Stimulated activated naive CD8-positive, alpha-beta T cell treated with anti-CD3 and anti-CD28 coated beads, Interleukin-15, amount 100 ng/mL, for 72 hours (primary cell): ENCODE results near the gene MYO3B.
A peak's percentile ranks its signal among the peaks of the same experiment; 100 is the strongest.
"Not testable (repeated sequence)": the region's sequence is repeated elsewhere in the genome, so short reads cannot be mapped to it uniquely, and the experiment has no call there.

Experiments used
- ATAC-seq: fragments of 150-1000 bp; cut with Tn5 transposase; 2 replicates; pipeline ENCODE4 v1.10.0; 2021; ENCODE audit warnings: mild to moderate bottlenecking, moderate library complexity
- DNase-seq, 2 donors: peaks; one replicate each; pipeline ENCODE4 v3.0.0; 2021 to 2022
- H3K27ac Mint-ChIP-seq, 2 donors: one replicate each; pipeline ENCODE4 v1.8.0; 2022; ENCODE audit warnings: mild to moderate bottlenecking in 2 of 2, mixed read lengths in 2 of 2, moderate library complexity in 2 of 2
- H3K27me3 Mint-ChIP-seq: one replicate; pipeline ENCODE4 v1.8.0; 2022; ENCODE audit warnings: mixed read lengths
- H3K4me1 Mint-ChIP-seq: one replicate; pipeline ENCODE4 v1.8.0; 2022; ENCODE audit warnings: mild to moderate bottlenecking, mixed read lengths
- H3K4me3 Mint-ChIP-seq, 2 donors: one replicate each; pipeline ENCODE4 v1.8.0; 2022; ENCODE audit warnings: mild to moderate bottlenecking in 2 of 2, mixed read lengths in 2 of 2, moderate library complexity in 1 of 2
- H3K9me3 Mint-ChIP-seq, 2 donors: one replicate each; pipeline ENCODE4 v1.8.0; 2022; ENCODE audit warnings: mixed read lengths in 2 of 2

MYO3B gene

DNA sequence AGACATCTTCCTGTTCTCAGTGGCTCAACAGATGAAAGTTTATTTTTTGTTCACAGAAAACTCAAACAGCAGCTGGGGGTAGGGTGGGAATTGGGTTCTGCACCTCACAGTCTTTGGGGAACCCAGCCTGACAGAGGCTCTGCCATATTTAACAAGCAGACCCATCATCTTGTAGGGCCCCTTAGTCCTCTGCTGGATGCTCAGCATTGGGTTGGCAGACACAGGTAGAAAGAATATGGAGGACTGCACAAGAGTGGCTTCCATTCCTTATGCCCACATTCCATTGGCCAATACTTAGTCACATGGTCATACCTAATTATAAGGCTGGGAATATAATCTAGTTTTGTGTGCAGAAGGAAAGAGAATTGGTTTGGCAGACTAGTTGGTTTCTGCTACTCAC is 89.1 kb downstream of the MYO3B start:
- ATAC-seq = no peak
- H3K27me3 Mint-ChIP-seq = no peaks in the 10 kb centered on the region
- DNase-seq = no peak
- H3K4me1 Mint-ChIP-seq = no peaks in the 10 kb centered on the region
- H3K9me3 Mint-ChIP-seq = peaks cover 0 to 15% of the 10 kb centered on the region in 2 donors
- no peak overlapping the region for H3K4me3 Mint-ChIP-seq
- H3K27ac Mint-ChIP-seq = no peak overlapping the region

DNA sequence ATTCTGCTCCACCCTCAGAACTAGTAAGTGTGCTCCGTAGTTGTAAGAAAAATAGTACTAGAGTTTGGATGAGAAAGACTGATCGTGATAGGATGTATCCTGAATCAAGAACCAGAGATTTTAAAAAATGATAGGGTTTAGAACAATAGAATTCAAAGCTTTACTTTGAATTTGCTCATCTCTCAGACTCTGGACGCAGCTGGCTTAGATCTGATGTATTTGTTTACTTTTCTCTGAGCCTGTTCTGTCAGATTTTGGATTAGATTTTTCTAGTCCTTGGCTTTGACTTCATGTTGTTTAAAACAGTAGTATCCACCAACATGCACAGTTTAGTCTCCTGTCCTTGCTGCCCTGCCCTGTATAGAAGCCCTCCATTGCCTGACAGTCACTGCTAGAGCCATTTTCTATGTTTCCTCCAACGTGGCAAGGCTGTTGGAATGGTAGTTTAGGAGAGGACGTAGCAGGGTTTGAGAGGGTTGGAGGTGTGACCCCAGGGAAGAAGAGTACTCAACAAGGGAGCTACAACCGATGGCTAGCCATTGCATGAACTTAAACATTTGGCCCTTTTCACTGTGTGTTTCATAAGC is 92.4 kb downstream of the MYO3B start:
- no peak overlapping the region for H3K27ac Mint-ChIP-seq
- ATAC-seq (no peak), DNase-seq (no peak)
- H3K4me1 Mint-ChIP-seq = no peaks in the 10 kb centered on the region
- no peaks in the 10 kb centered on the region for H3K9me3 Mint-ChIP-seq
- H3K4me3 Mint-ChIP-seq = no peak overlapping the region
- H3K27me3 Mint-ChIP-seq = peaks cover 8% of the 10 kb centered on the region

DNA sequence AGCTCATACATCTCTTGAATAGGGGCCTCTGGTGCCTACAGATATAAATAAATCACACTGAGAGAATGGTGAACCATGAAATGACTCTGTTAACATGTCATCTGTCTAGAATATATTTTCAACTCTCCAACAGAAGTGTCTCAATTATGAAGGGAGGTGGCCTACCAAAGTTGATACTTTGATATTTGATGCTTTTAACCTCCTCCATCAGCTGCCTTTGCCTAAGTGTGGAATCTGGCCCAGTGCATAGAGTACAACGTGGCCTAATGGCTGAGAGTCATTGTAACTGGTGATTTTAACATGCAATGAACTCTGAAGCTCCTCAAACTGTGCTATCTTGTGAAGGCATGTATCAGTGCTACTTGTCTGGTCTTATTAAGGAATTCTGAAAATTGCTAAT is 93.4 kb downstream of the MYO3B start:
- Mint-ChIP-seq H3K4me1 (no peaks in the 10 kb centered on the region), H3K9me3 (no peaks in the 10 kb centered on the region)
- no peak for DNase-seq

DNA sequence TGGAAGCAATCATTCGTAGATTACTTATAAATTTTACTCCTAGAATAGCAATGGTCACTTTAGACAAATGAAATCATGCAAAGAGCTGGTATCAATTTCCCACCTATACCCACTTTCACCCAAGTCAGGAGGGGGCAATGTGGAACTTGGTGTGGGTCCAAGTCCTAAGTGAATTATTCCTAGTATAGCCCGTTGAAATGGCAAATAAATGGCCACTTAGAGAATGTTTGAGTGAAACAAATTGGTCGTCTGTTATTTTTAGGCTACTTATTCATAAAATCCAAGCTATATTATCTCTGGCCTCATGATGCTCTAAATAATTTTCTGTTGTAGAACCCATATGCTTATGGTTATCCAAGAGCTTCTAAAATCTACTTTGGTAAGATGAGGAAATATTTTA is 98.1 kb downstream of the MYO3B start:
- no peak for DNase-seq
- no peaks in the 10 kb centered on the region for H3K9me3 Mint-ChIP-seq
- no peak for ATAC-seq
- no peak overlapping the region for H3K27ac Mint-ChIP-seq
- H3K4me1 Mint-ChIP-seq = no peaks in the 10 kb centered on the region
- H3K27me3 Mint-ChIP-seq = peaks cover 17% of the 10 kb centered on the region
- H3K4me3 Mint-ChIP-seq = no peak overlapping the region

More for the DNA sequence above, 93.4 kb downstream of the MYO3B start:
- ATAC-seq = no peak
- H3K27me3 Mint-ChIP-seq = peaks cover 8% of the 10 kb centered on the region
- H3K4me3 Mint-ChIP-seq = no peak overlapping the region
- H3K27ac Mint-ChIP-seq = no peak overlapping the region

DNA sequence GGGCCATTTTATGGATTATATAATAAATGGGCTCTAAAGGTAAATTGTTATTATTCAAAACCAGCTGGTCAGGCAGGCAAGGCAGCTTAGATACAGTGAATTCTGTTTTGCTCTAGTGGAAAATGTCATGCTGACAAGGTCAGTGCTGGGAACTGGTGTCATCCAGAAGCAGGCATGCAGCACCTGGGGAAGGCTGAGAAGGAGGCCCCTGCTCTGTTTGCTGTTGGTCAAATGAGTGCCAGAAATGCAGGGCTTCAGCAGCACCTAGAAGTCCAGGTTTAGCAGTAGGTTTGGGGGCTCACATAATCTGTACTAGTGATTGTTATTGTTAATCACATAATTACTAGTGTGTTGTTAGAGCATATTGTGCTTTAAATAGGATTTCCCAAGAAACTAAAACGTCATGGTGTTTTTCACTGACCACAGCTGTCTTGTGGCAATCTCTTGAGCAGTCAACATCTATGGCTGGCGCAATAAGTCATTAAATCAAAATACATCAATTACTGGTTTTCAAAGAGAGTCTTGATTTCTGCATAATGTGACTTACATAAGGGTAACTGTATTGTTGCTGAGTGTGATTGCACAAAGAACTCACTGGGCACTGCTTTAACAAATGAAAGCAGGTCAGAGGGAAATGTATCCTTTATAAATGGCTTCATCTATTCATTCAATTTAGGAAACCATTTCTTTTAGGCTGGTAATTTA is 99.1 kb downstream of the MYO3B start:
- Mint-ChIP-seq H3K27me3 (peaks cover 27% of the 10 kb centered on the region), H3K4me1 (no peaks in the 10 kb centered on the region), H3K27ac (no peak overlapping the region), H3K9me3 (no peaks in the 10 kb centered on the region), H3K4me3 (no peak overlapping the region)
- ATAC-seq (no peak), DNase-seq (no peak)

DNA sequence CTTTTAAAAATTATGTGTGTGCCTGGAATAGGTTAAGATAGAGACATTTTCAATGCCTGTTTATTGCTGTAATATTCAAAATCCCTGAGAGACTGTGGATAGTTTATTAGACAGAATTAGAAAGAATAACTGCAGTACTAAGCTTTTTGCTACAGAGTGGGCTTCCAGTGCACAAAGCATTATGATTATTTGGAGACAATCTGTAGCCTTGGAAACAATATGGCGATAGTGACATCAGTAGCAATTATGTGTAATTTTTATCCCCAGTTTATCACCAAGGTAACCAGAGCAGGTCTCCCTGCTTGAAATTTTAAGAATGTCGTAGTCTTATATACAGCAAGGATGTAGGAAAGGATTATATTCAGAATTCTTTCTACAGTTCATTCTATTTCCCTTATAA is 100.0 kb downstream of the MYO3B start:
- ATAC-seq (no peak), DNase-seq (no peak)
- Mint-ChIP-seq H3K4me1 (no peaks in the 10 kb centered on the region), H3K9me3 (no peaks in the 10 kb centered on the region), H3K27me3 (peaks cover 36% of the 10 kb centered on the region), H3K27ac (no peak overlapping the region), H3K4me3 (no peak overlapping the region)

DNA sequence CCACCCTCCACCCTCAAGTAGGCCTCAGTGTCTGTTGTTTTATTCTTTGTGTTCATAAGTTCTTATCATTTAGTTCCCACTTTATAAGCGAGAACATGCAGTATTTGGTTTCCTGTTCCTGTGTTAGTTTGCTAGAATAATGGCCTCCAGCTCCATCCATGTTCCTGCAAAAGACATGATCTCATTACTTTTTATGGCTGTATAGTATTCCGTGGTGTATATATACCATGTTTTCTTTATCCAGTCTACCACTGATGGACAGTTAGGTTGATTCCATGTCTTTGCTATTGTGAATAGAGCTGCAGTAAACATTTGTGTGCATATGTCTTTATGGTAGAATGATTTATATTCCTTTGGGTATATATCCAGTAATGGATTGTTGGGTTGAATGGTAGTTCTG is 101.7 kb downstream of the MYO3B start:
- H3K27ac Mint-ChIP-seq, H3K4me3 Mint-ChIP-seq, H3K4me1 Mint-ChIP-seq, ATAC-seq, DNase-seq, H3K9me3 Mint-ChIP-seq: not testable (repeated sequence)
- H3K27me3 Mint-ChIP-seq = peaks cover 30% of the 10 kb centered on the region

DNA sequence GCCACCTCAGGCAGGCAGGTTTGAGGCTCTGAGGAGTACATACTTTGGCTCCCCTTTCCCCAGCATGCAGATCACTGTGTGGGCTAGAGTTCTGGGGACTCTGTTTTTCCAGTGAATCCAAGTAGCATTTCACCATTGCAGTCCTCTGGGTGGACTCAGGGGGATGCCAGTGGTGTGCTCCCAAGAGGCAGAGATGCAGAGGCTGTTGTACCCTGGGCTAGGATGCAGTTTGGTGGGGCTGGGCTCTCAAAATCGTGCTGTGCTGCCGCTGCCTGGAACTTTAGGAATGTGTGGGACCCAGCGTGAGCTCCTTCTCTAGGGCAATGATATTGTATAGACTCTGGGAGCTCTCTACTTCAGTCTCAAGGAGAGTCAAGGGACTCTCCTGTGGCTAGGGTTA is 104.9 kb downstream of the MYO3B start:
- DNase-seq (no peak), ATAC-seq (peak; percentile 33)
- H3K9me3 Mint-ChIP-seq = no peaks in the 10 kb centered on the region
- H3K4me3 Mint-ChIP-seq = no peak overlapping the region
- H3K27me3 Mint-ChIP-seq = peaks cover 41% of the 10 kb centered on the region
- H3K27ac Mint-ChIP-seq = no peak overlapping the region
- H3K4me1 Mint-ChIP-seq = no peaks in the 10 kb centered on the region

DNA sequence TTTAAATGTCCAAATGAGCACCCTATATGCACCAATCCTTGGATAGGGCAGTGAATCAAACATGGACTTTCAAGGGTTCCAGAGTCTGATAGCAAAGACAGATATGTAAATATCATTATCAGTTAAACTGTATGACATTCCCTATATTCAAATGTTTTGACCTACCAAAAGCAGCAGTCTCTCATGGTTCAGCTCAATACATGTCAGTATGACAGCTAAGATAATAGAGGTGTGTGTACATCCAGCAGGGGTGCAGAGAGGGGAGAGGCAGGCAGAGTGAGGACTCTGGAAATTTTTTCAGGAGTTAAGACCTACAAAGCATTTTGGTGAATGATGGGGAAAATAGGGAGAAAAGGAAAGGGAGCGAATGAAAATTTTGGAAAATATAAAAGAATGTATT is 106.3 kb downstream of the MYO3B start:
- H3K27me3 Mint-ChIP-seq = peaks cover 47% of the 10 kb centered on the region

DNA sequence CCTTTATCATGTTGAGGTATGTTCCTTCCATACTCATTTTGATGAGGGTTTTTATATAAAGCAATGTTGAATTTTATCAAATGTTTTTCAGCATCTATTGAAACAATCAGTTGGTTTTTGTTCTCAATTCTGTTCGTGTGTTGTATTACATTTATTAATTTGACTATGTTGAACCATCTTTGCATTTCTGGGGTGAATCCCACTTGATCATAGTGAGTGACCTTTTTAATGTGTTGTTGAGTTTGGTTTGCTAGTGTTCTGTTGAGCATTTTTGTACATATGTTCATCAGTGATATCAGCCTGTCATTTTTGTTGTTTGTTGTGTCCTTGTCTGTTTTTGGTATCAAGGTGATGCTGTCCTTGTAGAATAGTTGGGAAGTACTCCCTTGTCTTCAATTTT is 110.9 kb downstream of the MYO3B start:
- no peak overlapping the region for H3K4me3 Mint-ChIP-seq
- peaks cover 17% of the 10 kb centered on the region for H3K27me3 Mint-ChIP-seq
- peaks cover 13 to 15% of the 10 kb centered on the region in 2 donors for H3K9me3 Mint-ChIP-seq
- DNase-seq (no peak), ATAC-seq (no peak)
- H3K4me1 Mint-ChIP-seq = no peaks in the 10 kb centered on the region
- no peak overlapping the region for H3K27ac Mint-ChIP-seq

More for the DNA sequence above, 106.3 kb downstream of the MYO3B start:
- ATAC-seq (no peak), DNase-seq (no peak)
- Mint-ChIP-seq H3K4me1 (no peaks in the 10 kb centered on the region), H3K9me3 (no peaks in the 10 kb centered on the region), H3K4me3 (no peak overlapping the region), H3K27ac (no peak overlapping the region)

DNA sequence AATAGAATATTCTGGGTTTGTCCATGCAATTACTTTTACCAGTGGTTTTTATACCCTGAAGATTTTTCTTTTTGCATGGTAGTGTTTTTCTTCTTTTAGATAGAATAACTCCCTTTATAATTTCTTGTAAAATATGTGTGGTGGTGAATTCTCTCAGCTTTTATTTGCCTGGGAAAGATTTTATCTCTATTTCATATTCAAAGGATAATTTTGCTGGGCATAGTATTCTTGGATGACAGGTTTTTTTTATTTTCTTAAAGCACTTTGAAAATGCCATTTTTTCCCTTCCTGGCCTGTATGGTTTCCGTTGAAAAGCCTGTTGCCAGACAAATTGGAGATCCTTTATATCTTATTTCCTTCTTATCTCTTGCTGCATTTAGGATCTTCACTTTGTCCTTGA is 113.5 kb downstream of the MYO3B start:
- Mint-ChIP-seq H3K9me3 (peaks cover 21 to 22% of the 10 kb centered on the region in 2 donors), H3K27me3 (peaks cover 25% of the 10 kb centered on the region), H3K27ac (no peak overlapping the region), H3K4me3 (no peak overlapping the region), H3K4me1 (no peaks in the 10 kb centered on the region)
- ATAC-seq (no peak), DNase-seq (no peak)

DNA sequence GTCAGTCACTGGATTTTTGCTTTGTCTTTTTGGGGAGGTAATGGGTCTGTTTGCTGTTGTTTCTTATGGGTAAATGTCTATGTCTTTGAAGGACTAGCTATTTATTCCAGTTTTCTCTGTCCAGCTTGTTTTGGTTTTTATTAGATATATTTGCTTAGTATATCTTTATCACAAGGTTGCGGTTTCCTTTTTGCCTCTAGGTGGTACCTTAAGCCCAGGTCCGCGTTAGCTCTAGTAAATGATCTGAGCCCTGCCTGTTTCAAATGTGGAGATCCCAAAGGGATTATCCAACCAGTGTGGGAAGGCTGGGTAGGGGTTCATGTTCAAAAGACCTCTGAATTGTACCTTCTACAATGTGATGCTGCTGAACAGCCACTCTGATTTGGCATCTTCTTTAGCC is 114.5 kb downstream of the MYO3B start:
- no peak for DNase-seq
- no peak for ATAC-seq
- Mint-ChIP-seq H3K27ac (no peak overlapping the region), H3K27me3 (peaks cover 18% of the 10 kb centered on the region), H3K4me3 (no peak overlapping the region), H3K9me3 (peaks cover 21 to 24% of the 10 kb centered on the region in 2 donors), H3K4me1 (no peaks in the 10 kb centered on the region)

DNA sequence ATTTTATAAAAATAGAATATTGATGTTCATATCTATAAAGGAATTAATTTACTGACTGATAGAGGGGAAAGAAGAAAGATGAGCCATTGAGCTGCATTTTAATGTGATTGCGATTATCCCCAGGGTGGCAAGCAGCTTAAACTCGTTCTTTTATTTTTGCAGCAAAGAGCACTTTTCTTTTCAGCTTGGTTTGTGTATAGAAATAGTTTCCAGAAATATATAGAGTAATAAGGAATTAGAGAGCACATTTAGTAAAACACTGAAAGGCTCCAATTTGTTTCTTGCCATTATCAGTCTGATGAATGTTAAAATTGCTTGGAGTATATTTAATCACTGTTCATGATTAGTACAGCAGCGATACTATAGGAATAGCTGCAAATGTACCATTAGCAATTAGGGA is 119.5 kb downstream of the MYO3B start:
- ATAC-seq = no peak
- H3K4me3 Mint-ChIP-seq = no peak overlapping the region
- H3K4me1 Mint-ChIP-seq = no peaks in the 10 kb centered on the region
- DNase-seq = no peak
- peaks cover 10% of the 10 kb centered on the region in 2 donors for H3K9me3 Mint-ChIP-seq
- no peak overlapping the region for H3K27ac Mint-ChIP-seq
- H3K27me3 Mint-ChIP-seq = peaks cover 8% of the 10 kb centered on the region

DNA sequence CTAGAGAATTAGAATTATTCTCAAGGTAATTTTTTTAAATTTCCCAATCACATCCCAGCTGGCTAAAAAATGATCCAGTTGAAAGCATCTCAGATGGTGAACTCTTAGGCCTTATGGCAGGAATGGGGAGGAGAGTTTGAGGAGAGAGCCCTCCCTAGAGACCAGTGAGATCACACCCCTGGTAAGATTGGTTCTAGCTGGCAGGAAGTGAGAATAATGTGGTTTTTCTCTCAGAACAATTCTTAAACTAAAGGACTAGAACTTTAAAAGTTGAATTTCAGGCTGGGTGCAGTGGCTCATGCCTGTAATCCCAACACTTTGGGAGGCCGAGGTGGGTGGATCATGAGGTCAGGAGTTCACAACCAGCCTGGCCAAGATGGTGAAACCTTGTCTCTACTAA is 120.2 kb downstream of the MYO3B start:
- Mint-ChIP-seq H3K27ac (no peak overlapping the region), H3K4me1 (no peaks in the 10 kb centered on the region), H3K9me3 (peaks cover 7 to 9% of the 10 kb centered on the region in 2 donors), H3K4me3 (no peak overlapping the region), H3K27me3 (peaks cover 8% of the 10 kb centered on the region)
- no peak for DNase-seq
- no peak for ATAC-seq

DNA sequence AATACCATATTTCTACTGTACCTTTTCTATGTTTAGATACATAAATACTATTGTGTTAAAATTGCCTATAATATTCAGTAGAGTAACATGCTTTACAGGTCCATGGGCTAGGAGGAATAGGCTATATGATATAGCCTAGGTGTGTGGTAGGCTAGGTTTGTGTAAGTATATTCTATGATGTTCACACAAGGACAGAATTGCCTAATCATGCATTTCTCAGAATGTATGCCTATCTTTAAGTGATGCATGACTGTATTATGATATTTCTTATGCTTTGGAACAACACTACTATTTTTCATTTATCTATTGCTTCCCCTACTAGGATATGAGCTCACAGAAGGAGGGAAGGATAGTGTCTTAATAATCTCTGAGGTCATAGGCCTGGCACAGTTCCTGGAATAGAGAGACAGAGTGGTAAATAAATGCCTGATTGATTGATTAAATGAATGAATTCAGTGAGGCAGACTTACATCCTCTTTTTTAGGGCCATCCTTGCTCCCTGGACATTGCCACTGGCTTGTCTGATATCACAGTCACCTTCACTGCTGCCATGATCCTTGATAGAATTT is 121.0 kb downstream of the MYO3B start:
- Mint-ChIP-seq H3K27ac (no peak overlapping the region), H3K4me1 (no peaks in the 10 kb centered on the region), H3K27me3 (peaks cover 8% of the 10 kb centered on the region), H3K4me3 (no peak overlapping the region), H3K9me3 (peaks cover 7 to 9% of the 10 kb centered on the region in 2 donors)
- DNase-seq (no peak), ATAC-seq (no peak)

DNA sequence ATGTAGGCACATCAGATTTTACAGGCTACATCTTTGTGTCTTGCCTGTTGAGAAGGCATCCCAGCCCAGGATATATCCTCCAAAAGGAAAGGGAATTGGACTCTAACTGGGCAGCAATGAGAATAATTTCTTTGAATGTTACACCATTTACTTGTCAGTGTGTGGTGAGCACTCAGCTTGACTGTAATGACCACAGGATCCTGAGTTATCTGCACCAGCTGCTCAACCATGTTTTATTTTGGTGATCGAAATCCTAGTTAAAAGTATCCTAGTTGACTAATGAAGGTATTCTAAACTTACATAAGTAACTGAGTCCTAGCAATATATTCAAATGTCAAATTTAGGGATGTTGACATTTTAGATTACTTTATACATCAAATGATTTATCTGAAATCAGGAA is 123.0 kb downstream of the MYO3B start:
- H3K9me3 Mint-ChIP-seq = peaks cover 4 to 7% of the 10 kb centered on the region in 2 donors
- no peaks in the 10 kb centered on the region for H3K4me1 Mint-ChIP-seq
- no peak for DNase-seq
- no peak for ATAC-seq
- no peak overlapping the region for H3K4me3 Mint-ChIP-seq
- H3K27me3 Mint-ChIP-seq = peaks cover 4% of the 10 kb centered on the region
- no peak overlapping the region for H3K27ac Mint-ChIP-seq
